Panc1 (cell line): Measurements from ENCODE around the gene TARS2. TPM values are rescaled to one million over a fixed set of nuclear protein-coding genes. Genes with fewer than 3 reads are reported as not detected.

Experiments
- ATAC-seq: fragments of 200-7000 bp; cut with Tn5 transposase; 2 replicates; pipeline ENCODE4 v1.9.1; 2020; ENCODE audit warnings: mild to moderate bottlenecking, moderate library complexity
- BruUV-seq: library from RNA; stranded (reverse); fragments of 400-500 nt; replicated peaks from 2 replicates; lab custom pipeline; 2021; lab: Mats Ljungman, UMichigan
- CTCF ChIA-PET: fragments of 300-600 bp; sonication (Branson Sonifier 250); formaldehyde crosslinking; loops from one replicate; lab custom pipeline; 2022; ENCODE audit warnings: antibody characterized with exemption; lab: Charles Lee
- POLR2A ChIA-PET: fragments of 300-600 bp; sonication (Branson Sonifier 250); formaldehyde crosslinking; loops from one replicate; lab custom pipeline; 2022; ENCODE audit warnings: antibody characterized with exemption; lab: Charles Lee
- DNase-seq: peaks from one replicate; pipeline ENCODE4 v3.0.0-alpha.2; 2010; ENCODE audit warnings: low read depth, low spot score
- H3K27ac ChIP-seq: 2 replicates; pipeline ENCODE4 v1.5.1; 2011; ENCODE audit warnings: mild to moderate bottlenecking, low read length, inconsistent platforms
- H3K27me3 ChIP-seq: fragments of 200-500 bp; sonication (Bioruptor generic); 2 replicates; pipeline ENCODE4 v1.6.0; 2014; ENCODE audit warnings: low read length, inconsistent platforms; ENCODE audit not compliant: control insufficient read depth, insufficient read depth
- H3K36me3 ChIP-seq: fragments of 200-500 bp; sonication (Bioruptor generic); 2 replicates; pipeline ENCODE4 v1.5.1; 2014; ENCODE audit warnings: inconsistent platforms, mild to moderate bottlenecking, low read length, moderate library complexity; ENCODE audit not compliant: control insufficient read depth, insufficient read depth
- H3K4me1 ChIP-seq: 2 replicates; pipeline ENCODE4 v1.5.1; 2011; ENCODE audit warnings: inconsistent platforms, mild to moderate bottlenecking, low read length, moderate library complexity; ENCODE audit not compliant: control insufficient read depth, insufficient read depth
- H3K4me3 ChIP-seq, 2 experiments: 2 replicates each; pipeline ENCODE4 v1.5.1; 2011 to 2012; ENCODE audit warnings: low read depth in 2 of 2, low read length in 2 of 2, mild to moderate bottlenecking in 2 of 2, inconsistent platforms in 1 of 2, moderate library complexity in 1 of 2
- H3K9me3 ChIP-seq: fragments of 200-500 bp; sonication (Bioruptor generic); 2 replicates; pipeline ENCODE4 v1.5.1; 2014; ENCODE audit warnings: low read depth, mild to moderate bottlenecking, inconsistent platforms, low read length, moderate library complexity; ENCODE audit not compliant: control insufficient read depth, insufficient read depth
- POLR2AphosphoS5 ChIP-seq: IDR thresholded peaks from 2 replicates; pipeline ENCODE4 v1.6.1; 2012; ENCODE audit warnings: mild to moderate bottlenecking, low read depth, low read length, moderate library complexity
- REST ChIP-seq, 2 experiments: IDR thresholded peaks; 2 replicates each; pipeline ENCODE4 v1.6.1; 2011 to 2012; ENCODE audit warnings: low read depth in 2 of 2, control low read depth in 1 of 2, low read length in 1 of 2, mild to moderate bottlenecking in 1 of 2, moderate library complexity in 1 of 2; ENCODE audit not compliant: insufficient read depth in 1 of 2
- SIN3A ChIP-seq: IDR thresholded peaks from 2 replicates; pipeline ENCODE4 v1.6.1; 2012; ENCODE audit warnings: low read depth, mild to moderate bottlenecking, low read length, moderate library complexity, borderline replicate concordance; ENCODE audit not compliant: insufficient read depth
- TCF7L2 ChIP-seq: IDR thresholded peaks from 2 replicates; pipeline ENCODE4 v1.6.1; 2011; ENCODE audit warnings: mild to moderate bottlenecking, low read depth, low read length, inconsistent platforms
- in situ Hi-C: cut with HindIII; loops from 2 replicates; pipeline ENCODE4 v1.10.0; 2016; ENCODE audit warnings: low sequenced_read_pairs, low pct_unique_long_range_greater_than_20kb
- intact Hi-C: fragments of 100-400 bp; cut with micrococcal nuclease; formaldehyde crosslinking; loops from one replicate; pipeline ENCODE4 v1.10.0; 2022; ENCODE audit not compliant: unreplicated experiment
- total RNA-seq: library from RNA; stranded (reverse); gene quantifications from one replicate; pipeline ENCODE4 v1.2.1, GENCODE V29; 2021; ENCODE audit not compliant: unreplicated experiment
- TF ChIP-seq, protein P1 (sequence below): fragments of 450-650 bp; IDR thresholded peaks from 2 replicates; pipeline ENCODE4 v1.5.1; 2017; ENCODE audit warnings: mild to moderate bottlenecking

Gene TARS2
- total RNA-seq, 1 experiment from 2014 or later: 28.2 TPM

DNA sequence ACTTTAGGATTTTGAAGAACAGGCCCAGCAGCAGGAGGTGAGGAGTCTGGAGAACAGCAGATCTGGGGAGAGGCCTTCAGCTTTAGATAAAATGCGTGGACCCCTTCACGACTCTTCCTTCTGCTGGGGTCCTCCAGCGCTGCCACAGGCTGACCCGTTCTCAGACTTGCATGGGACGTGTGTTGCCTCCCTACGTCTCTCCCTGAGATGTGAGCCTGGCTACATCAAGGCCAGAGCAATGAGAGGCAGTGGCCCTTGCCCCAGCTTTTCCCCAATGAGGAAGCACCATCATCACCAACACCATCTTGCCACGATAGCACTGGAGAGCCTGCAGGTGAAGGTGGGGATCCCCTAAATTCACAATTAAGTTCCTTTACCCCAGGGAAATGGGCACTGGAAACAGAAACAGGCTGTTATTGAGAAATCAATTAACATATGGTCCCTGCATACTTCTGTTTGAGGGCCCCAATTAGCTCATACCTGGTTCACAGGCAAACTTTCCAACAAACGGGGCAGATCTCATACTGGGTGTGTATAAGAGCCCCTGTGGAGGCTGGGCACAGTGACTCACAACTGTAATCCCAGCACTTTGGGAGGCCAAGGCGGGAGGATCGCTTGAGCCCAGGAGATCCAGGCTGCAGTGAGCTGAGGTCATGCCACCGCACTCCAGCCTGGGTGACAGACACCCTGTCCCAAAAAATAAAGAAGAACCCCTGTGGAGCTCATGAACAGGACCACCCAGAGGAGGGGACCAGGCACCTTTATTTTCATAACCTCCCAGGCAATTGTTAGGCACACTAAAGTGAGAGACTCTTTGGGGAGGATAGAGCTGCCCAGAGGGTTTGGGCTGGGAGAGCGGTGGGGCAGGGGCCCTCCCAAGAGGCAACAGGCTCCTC, 49.9 kb downstream of the TARS2 start:
- intact Hi-C loops (no loop called here), in situ Hi-C loops (no loop called here)
- DNase-seq (no peak), ATAC-seq (no peak)
- CTCF ChIA-PET: no interaction called here
- Histone ChIP-seq H3K4me1 (no peaks in the 10 kb centered on the region), H3K36me3 (no peaks in the 10 kb centered on the region), H3K4me3 (no peak overlapping the region), H3K27ac (no peak overlapping the region), H3K27me3 (no peaks in the 10 kb centered on the region), H3K9me3 (no peaks in the 10 kb centered on the region)
- POLR2A ChIA-PET: interaction anchor here (0.7 kb wide), 1 partner anchor 296 kb away, joined by 3 read pairs; no protein-coding TSS in a partner anchor
- BruUV-seq: no TSS peak
- TF ChIP-seq, protein P1, sequence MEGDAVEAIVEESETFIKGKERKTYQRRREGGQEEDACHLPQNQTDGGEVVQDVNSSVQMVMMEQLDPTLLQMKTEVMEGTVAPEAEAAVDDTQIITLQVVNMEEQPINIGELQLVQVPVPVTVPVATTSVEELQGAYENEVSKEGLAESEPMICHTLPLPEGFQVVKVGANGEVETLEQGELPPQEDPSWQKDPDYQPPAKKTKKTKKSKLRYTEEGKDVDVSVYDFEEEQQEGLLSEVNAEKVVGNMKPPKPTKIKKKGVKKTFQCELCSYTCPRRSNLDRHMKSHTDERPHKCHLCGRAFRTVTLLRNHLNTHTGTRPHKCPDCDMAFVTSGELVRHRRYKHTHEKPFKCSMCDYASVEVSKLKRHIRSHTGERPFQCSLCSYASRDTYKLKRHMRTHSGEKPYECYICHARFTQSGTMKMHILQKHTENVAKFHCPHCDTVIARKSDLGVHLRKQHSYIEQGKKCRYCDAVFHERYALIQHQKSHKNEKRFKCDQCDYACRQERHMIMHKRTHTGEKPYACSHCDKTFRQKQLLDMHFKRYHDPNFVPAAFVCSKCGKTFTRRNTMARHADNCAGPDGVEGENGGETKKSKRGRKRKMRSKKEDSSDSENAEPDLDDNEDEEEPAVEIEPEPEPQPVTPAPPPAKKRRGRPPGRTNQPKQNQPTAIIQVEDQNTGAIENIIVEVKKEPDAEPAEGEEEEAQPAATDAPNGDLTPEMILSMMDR: no peak
- TF ChIP-seq TCF7L2: no peak
- no peak for TF ChIP-seq REST (IDR thresholded peaks at IDR 0.05; ENCODE audit: insufficient read depth in 1 of 2, low read depth in 2 of 2, low read length in 1 of 2)
- TF ChIP-seq POLR2AphosphoS5: no peak
- no peak for TF ChIP-seq SIN3A

DNA sequence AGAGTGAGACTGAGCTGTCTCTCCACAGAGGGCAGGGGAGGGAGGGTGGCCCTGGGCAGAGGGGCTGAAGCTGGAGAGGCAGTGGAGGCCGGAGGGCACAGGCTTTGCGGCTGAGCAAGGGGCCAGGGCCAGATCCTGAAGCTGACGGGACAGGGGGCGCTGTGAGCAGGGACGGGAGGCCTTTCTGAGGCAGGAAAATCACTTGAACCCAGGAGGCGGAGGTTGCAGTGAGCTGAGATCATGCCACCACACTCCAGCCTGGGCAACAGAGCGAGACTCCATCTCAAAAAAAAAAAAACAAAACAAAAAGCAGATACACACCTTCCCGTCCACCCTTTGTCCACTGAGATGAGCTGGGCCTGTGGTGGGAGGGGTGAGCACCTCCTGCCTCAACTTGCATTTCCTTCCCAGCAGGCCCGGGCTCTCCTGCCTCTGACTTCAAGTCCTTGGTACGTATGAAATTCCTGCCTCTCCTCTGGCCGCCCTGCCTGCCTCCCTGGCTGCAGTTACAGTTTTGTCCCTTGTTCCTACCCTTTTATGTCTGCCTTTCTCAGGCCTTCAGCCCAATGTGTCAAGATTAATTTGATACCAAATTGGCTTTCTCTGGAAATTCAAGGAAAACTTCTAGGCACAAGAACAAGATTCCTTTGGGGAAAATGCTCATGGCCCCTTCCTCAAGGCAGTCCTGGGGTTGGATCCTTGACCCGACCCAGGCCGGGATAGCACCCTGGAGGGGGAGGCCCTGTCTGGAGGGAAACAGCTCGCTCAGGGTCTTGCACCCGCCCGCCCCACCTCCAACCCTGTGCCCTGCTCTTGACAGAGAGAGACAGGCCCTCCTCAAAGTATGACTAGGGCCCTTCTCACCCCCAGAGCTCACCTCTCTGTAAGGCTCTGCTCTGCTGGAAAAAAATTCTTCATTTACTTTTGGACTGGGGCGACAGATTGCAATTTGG, 50.8 kb downstream of the TARS2 start:
- Histone ChIP-seq H3K27ac (no peak overlapping the region), H3K4me1 (no peaks in the 10 kb centered on the region), H3K36me3 (no peaks in the 10 kb centered on the region), H3K27me3 (no peaks in the 10 kb centered on the region), H3K4me3 (no peak overlapping the region), H3K9me3 (no peaks in the 10 kb centered on the region)
- no peak for DNase-seq
- TF ChIP-seq SIN3A (no peak), REST (IDR thresholded peaks at IDR 0.05; ENCODE audit: insufficient read depth in 1 of 2, low read depth in 2 of 2, low read length in 1 of 2) (no peak), POLR2AphosphoS5 (no peak), TCF7L2 (no peak)
- TF ChIP-seq, protein P1: no peak
- in situ Hi-C loops (no loop called here), intact Hi-C loops (no loop called here)
- no peak; the same call in 1 of the 2 replicates for ATAC-seq
- ChIA-PET POLR2A (interaction anchor here (0.7 kb wide), 1 partner anchor 297 kb away, joined by 3 read pairs; no protein-coding TSS in a partner anchor), CTCF (interaction anchor here (0.5 to 0.7 kb wide), 2 partner anchors 40 to 195 kb away, joined by 3 to 4 read pairs; no protein-coding TSS in a partner anchor)
- no TSS peak for BruUV-seq
